GM21576 (cell line): ENCODE results near the gene CACNA2D3.

Experiments used
- ATAC-seq: cut with Tn5 transposase; IDR thresholded peaks from one replicate; pipeline ENCODE4 v1.9.1; 2021; ENCODE audit warnings: mild to moderate bottlenecking, moderate library complexity; ENCODE audit not compliant: unreplicated experiment

The CACNA2D3 gene

DNA sequence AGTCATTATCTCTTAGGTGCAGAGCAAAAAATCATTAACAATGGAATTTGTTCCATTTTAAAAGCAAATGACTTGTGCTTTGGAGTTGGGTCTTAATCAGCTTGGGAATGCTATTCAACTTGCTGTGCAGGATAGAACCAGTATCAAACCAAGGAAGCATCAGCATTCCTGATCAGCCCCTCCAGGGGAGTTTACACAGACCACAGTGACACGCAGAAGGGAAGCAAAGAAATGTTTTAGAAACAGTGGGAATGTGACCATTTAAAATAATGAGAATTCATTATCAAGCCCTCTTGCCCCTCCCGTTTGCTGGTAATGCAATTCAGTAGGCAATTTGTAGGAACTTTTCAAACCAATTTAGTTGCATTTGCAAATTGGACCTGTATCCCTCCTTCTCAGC is 650.4 kb downstream of the CACNA2D3 start:
- ATAC-seq: no peak

DNA sequence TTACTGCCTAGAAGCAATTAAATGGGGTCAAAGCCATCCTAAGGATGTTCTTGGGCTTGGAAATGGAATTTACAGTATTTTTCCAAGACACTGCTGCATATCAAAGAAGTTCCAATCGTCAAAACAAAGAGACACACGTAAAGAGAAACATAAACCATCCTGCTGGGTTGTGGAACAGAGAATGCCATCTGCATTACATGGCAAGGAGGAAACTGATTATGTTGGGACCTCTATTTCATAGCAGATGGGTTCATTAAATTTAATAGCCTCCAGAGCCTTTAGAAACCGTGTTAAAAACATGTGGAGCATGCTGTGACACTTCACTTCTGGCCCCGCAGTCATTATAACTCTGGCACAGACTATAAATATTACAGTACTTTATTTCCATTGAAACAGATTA is 650.9 kb downstream of the CACNA2D3 start:
- ATAC-seq: no peak

DNA sequence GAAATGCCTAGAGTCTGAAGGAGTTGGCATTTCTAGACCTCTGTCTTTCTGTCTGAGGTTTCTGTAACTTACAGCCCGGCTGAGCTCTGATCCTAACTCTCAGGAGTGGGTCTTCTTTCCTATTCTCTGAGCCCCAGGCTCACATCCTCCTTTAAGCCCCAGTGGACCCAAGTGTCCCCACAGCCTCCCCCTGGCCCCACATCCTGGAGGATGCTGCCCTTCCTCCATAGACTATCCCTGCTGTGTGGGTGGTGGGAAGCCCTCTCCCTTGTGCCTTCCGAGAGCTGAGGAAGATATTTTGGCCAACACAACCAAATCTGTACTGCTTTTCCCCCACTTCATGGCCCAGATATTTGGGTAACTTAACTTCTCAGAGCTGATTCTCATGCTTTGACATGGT is 654.2 kb downstream of the CACNA2D3 start:
- ATAC-seq: no peak

DNA sequence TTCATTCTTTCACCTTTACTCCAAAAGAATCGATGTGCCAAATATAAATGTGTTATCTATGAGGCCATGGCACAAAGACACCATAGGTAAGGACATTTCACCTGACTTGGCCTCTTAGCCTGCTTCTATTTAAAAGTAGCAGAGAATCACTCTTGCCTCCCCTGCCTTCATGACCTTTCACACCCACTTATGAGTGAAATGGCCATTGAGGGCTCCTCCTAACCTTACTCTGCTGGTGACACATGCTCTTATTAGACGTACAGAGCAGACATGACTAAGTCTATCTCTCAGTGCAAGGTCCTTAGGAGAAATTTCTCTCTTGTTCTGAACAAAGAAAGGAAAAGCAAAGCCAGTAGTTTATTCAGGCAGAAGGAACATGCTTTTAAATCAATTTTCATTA is 654.8 kb downstream of the CACNA2D3 start:
- no peak for ATAC-seq

DNA sequence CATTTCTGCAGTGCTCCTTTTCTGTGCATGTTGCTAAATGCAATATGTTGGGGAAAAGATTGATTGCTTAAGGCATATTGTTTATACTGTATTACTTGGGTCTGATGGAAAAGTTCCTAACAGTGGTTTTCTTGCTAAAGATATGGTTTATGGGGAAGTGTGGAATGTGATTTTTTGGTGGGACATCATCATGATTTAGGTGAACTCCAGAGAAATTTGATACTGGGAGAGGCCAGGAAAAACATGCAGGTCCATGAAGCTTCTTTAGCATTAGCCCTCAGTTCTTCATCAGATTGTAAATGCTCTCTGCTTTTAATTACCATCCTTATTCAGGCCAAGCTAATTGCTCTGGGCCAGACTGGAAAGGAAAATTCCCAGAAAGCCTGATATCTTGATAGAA is 658.0 kb downstream of the CACNA2D3 start:
- no peak for ATAC-seq

DNA sequence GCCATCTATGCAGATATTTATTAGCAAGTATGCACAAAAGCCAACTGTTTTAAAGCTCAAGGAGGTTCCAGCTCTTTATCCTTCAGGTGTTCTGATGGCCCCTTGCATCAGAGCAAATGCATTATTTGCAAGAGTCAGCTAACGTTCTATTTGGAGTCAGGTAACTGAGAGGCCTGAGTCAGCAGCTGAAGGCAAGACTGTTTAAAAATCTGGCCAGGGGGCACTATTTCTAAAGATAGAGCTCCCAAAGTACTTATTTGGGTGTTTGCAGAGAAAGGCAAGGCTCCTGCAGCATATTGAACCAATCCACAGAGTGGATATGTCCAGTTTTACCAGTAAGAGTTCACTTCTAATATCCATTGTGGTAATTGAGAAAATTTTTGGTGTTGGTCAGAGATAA is 659.4 kb downstream of the CACNA2D3 start:
- no peak for ATAC-seq

DNA sequence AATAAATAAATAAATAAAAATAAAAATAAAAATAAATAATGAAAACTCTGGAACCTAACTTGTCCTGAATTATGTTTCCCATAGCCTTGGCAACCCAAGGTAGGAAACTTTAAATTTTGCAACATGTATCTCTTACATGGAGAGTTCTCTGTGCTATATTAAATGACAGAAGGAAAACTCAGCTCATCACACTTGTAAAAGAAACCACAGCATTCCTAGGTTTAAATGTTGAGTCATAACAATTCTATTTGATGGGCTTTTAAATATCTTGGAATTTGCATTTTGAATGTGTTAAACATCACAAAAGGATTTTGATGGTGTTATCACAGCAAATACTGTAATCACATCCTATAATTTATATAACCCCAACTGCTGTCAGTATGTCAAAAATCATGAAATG is 661.3 kb downstream of the CACNA2D3 start:
- ATAC-seq: no peak

DNA sequence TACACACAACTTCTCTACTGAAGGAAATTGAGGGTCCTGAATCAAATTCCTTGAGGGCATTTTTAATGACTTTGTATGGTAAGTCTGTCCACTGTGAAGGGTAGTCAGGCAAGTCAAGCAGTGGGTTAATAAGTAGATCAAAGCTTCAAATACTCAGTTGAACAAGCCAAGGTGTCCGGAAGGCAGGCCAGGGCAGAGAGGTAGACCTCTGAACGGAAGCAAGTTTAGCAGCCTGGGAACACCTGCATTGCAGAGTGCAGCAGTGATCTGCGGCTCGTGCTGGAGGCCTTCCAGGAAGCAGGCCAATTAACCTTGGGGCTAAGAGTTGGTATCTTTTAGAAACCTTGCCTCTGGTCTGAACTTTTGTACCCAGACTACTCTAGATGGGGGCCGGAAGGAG is 661.7 kb downstream of the CACNA2D3 start:
- ATAC-seq: no peak

DNA sequence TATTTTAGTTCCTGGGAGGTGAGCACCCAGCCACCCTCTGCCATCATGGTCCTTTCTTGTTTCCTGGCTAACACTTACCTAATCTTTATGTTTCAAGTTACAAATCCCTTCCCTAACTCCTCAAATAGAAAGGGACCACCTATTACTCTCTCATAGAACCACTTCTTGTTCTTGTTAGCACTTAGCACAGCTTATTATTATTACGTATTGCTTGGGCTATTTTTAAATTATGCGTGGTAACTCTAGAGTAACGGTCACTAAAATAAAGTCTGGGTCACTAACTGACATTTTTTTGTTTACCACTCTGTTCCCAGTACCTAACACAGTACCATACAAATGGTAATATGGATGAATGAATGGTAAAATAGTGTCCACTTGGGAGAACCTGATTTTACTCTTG is 663.6 kb downstream of the CACNA2D3 start:
- no peak for ATAC-seq

DNA sequence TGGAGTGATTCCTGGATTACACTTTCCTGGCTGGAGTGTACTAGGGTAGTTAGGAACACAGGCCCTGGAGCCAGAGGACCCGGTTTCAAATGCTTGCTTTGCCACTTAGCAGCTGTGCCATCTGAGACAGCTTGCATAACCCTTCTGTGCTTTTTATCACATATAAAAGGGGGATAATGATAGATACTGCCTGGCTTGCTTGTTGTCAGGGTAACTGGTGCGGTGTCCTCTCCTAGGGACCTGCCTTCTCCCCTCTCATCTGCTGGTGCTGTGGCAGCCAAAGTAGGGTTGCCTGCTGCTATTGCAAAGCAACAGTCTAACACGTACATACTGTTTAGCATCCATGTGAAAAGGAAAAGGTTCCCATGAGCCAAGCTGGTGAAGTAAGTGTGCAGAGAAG is 667.7 kb downstream of the CACNA2D3 start:
- no peak for ATAC-seq

DNA sequence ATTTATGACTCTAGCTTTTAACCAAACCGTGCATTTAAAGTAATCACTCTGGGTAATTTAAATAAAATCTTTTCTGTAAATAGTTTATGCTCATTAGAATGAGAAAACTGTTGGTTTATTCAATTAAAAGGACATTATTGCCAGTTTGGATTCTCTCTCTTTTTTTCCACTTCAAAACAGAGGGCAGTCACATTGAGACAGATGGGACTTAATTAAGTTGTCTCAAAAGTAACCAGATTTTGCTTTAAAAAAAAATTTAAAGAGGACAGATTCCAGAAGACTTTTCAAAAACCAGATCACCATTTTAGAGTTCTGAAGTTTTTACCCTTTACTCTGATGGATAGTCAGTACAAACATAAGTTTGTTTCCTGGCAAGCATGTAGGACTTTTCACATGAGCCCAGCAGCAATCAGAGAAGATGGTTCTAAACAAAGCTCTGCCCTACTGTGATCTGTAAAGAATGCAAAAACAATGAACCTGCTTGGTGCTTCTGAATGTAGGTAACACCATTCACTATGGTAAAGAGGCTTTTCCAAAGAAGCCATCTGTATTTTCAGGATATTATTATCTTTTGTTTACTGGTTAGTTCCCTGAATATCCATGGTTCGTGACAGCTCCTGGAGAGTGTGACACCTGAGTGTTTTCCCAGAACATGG is 669.3 kb downstream of the CACNA2D3 start:
- ATAC-seq: no peak

DNA sequence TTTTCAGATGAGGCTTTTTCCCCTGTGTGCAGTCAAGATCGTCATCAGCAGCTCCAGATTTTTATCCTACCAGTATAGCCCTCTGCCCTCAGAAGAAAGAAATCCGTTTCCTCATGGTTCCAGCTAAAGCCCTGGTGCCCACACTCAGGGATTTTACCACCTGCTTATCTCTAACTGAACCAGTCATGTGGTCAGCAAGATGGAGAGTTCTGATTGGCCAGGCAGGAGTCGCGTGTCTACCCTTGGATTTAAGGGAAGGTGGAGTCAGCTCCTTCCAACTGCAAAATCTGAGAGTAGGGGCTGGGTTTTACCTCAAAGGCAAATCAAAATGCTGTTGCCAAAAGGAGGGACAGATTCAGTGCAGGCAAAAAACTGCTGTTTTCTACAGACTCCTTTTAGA is 670.2 kb downstream of the CACNA2D3 start:
- no peak for ATAC-seq

DNA sequence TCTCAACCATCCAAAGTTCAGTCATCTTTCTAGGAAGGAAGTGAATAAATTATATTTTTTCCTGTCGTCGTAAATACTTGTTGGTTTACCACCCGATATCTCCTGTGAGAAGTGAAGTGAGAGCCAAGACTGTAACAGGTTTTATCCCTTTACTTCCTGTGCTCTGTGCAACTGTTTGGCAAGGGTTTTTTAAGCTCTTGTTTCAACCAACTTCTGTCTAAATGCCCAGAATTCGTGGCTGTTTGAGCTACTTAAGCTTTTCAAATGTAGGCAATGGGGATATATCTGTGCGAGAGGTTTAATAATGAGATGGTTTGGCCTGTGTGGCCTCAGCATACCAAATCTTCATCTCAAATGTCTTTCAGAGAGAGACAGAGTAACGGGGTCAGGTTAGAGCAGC is 670.8 kb downstream of the CACNA2D3 start:
- ATAC-seq: no peak

DNA sequence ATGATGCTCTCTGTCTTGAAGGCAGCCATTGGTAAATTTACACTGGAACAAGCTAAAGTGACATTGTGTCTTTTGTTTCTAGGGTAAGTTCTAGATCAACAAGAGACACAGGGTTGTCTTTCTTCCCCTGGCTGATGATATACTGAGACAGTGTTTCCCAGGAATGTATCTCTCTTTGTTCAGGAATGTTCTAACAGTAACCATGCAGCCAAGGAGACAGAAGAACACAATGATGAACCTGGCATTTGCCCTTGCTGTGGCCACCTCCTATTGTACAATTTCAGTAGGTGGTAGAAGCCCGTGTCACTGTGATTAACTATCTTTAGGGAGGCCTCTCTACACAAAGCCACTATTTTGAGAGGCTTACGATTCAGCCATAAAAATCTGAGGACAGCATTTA is 674.8 kb downstream of the CACNA2D3 start:
- no peak for ATAC-seq

DNA sequence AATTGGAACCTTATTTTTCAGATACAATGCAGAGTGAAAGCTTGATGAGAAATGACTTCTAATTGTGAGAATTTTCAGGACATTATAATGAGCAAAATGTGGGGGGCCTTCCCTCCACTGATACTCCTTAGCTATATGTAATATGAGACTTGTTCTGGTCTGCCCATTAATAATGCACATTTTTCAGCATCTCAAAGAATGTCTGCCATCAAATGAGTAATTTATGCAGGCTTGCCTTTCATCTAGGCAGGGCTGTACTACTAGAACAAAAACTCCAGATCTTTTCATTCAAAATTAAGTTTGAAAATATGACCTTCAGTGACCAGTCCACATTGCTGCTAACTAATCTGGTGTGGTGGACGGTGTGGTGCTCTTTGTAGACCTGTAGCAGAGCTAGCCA is 678.1 kb downstream of the CACNA2D3 start:
- ATAC-seq: no peak

DNA sequence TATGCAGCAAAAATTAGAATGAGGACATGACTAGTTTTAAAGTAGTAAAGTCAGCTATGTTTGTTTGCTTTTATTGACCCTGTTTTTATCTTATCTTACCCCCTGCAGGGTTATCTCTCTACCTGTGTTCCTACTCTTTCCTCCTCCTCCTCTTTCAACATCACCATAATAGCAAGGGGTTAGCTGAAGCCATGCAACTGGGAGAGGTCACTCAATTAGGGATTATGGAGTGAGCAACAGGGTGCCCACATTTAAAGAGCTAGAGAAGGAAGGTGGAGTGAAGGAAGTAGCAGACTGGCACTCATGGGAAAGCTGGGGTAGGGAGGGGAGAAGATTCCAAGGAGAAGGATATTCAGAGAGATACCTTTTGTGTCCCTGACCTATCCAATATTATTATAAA is 679.6 kb downstream of the CACNA2D3 start:
- no peak for ATAC-seq

DNA sequence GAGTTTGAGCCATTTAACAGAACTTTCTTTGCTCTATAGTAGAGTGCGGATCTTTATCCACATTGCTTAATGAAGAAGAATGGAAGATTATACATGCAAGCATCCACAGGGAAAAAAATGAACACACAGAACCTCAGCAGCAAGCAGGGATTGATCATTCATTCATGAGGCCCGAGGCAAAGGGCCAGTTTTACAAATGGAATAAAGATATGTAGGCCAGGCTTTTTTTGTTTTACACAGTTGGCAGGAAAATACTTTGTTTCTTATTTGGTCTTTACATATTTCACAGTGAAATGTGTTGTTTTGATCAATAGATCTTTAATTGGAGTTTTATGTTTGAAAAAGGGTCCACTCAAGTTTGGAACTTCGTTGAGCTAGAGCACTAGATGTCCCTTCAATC is 688.0 kb downstream of the CACNA2D3 start:
- ATAC-seq: no peak

DNA sequence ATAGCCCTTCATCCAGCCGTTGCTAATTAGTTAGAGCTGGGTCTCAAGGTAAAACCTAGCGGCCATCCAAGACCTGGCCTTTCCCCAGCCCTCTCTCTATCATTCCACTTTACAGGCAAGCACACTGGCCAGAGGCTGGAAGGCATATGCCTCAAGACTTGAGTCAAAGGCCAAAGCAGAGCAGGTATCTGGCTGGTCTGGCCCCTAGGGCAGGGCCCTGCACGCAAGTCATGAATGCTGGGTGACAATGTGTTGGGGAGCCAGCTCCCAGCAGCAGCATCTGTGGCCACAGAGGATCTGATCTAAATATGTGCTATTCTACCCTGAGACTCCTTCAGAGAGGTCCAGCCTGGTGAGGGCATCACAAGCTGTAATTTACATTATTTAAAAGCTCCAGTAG is 691.9 kb downstream of the CACNA2D3 start:
- ATAC-seq: no peak

DNA sequence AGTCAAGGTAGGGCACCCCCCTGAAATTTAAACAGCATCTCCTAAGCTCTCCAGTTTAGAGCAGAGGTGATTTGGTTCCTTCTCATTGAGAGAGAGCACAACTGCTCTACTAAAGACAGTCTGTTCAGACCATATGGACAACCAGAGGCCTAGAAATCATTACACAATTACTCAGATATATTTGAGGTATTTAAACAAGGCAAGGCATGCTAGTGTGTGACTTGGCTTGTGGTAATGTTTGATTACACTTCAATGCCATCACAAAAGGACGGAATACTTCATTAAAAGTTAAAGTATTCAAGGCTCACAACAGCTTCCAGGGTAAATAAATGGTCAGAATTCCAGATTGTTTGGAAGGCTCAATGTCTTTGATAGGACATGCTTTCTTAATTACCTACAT is 695.3 kb downstream of the CACNA2D3 start:
- ATAC-seq: no peak

DNA sequence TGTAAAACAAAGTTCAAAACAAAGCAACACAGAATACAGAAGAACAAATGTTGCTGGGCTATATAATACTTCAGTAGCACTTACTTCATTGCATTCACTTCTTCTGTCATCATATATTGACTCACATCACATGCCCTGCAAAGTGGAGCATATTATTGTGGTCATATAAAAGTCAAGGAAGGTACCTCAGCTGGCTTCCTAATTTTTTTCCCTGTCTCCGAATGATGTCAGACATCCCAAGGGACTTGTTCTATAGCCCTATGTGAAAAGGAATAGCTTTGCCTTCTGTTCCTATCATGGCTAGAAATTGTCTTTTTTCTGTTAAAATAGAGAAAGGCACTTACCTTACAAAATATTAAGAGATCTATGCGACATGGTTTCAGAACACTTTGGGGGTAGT is 696.1 kb downstream of the CACNA2D3 start:
- no peak for ATAC-seq

DNA sequence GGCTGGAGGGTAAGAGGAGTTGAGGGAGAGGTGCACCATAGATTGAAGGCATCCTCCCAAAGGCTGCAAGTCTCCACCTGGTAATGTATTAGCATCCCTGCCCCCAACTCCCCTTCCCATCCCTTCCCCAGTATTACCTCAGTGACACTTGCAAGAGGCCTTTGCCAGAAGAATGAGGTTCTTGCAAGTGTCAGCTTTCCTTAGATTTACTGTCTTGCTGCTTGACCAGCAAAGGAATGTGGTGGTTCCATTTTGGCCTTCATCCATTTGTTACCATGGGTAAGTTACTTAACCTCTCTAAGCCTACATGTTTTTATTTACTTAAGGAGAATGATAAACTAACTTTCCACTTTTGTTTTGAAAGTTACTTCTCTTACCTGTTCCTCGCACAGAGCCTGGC is 696.6 kb downstream of the CACNA2D3 start:
- no peak for ATAC-seq

DNA sequence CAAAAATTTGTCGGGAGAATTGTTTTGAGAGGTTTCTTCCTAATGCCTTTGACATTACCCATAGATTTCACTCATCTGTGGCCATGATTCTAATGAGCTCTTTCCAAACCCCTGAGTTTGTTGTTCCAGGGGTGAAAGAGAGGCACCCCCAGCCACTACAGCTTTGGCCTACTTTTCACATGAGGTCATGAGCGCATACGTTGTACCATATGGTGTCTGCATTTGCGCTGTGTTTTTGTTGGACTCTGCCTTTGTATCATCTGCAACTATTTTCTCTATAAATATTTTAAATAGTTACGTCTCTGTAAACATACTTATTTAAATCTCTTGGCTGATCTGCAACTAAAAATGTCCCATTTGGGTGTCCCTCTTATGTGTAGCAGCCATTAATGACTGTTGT is 697.6 kb downstream of the CACNA2D3 start:
- ATAC-seq: no peak

DNA sequence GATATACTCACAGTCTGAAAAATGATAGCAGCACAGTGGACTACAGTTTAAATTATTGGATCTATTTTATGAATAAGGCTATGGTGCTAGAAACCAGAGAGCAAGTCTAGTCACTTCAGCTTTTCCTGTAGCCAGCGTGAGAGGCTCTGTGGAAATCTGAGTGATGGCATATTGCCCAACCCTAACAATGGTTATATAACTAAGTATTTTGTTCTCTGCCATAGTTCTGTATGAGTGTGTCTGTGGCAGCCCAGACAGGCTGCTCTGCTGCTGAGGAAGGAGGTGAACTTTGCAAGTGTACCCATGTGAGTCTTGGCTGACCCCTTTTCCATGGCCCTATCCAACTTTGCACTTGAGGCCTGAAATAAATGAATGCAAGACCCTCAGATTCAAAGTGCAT is 699.9 kb downstream of the CACNA2D3 start:
- no peak for ATAC-seq

DNA sequence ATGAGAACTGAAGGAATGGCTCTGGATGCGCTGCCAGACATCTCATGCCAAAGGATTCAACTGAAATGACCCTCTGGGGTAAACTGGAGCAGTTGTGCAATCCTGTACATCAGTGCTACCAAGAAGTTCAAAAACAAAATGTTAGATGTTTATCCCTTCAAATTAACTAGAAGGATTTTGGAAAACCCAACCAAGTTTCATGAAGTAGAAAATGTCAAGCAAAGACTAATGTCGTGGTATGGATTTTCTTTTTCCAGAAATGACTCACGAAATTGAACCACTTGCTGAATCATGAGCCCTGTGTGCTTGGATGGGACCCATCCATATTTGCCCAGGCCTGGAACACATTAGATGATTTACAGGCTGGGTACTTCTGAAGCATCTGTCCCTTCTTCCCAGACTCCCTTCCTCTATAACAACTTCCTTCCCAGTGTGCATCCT is 703.9 kb downstream of the CACNA2D3 start:
- ATAC-seq: no peak
